GM12801 (cell line): ENCODE measurements around the gene MTNR1A.

Experiments used
- CTCF ChIP-seq: IDR thresholded peaks from one replicate; pipeline ENCODE4 v1.5.1; 2011; ENCODE audit warnings: control low read depth; ENCODE audit not compliant: insufficient read length; ENCODE audit errors: extremely low read depth

The MTNR1A gene

GRCh38 chr4:186584912-186585311 is 29.5 kb upstream of the MTNR1A start:
- no peak for TF ChIP-seq CTCF

GRCh38 chr4:186581421-186581820 is 26.1 kb upstream of the MTNR1A start:
- TF ChIP-seq CTCF, result no peak

GRCh38 chr4:186580669-186581068 is 25.3 kb upstream of the MTNR1A start:
- TF ChIP-seq CTCF, result no peak

DNA sequence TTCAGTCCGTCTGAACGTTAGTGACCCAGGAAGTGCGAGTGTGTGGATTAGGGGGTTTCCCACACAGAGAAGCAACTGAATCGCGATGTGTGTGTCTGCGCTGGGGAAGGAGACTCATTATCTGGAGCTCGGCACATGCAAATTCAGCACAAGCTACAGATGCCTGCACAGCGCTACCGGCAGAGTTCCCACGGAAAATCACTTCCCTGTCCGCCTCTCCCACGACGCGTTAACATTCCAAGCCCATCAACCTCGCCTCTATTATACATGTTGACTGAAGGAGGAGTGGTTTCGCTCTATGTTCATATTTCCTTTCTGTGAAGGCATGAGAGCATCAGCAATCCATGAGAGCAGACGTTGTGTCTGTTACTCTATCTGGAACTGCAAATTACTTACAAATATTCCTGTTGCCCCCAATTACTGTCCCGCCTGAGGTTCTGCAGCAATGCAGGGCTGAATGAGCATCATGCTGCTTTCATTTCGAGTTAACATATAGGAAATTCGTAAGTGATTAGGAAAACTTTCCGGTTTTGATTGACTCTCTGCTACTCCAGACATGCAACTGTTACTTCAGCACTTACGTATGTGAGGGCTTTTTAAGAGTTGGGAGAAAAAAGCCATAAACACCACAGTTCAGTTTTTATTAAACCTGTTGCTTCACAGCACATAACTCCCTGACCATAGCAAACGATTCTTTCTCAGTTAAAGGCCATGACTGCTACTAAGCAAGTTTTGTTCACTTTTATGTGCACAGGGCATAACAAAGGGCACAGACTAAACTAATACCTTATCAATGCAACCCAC is 15.0 kb upstream of the MTNR1A start:
- TF ChIP-seq CTCF, result no peak

DNA sequence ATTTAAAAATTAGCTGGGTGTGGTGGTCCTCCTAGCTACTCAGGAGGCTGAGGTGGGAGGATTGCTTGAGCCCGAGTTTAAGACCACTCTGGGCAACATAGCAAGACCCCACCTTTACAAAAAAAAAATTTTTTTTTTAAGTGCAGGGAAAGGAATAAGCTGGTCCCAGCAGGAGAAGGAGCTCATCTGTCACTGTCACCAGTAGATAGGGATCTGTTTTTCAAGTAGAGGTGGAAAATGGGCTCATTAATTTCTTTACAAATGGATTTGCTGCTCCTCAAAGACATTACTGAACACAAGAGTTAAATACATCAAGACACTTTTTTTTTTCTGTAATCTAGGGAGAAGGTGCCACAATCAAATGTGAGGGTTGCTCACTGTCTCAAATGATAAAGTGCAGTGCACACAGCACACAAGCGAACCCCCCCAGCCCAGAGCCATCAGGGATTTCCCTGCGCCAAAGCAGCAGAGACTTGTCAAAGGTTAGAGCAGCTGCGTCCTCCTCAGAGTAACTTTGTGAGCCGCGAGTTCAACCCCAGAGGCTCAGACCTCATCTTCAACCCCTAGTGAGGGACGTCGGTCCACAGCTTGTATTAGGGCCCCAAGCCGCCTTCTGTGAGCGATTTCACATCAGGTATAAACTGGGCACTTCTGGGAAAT is 14.3 kb upstream of the MTNR1A start:
- TF ChIP-seq CTCF, result no peak

DNA sequence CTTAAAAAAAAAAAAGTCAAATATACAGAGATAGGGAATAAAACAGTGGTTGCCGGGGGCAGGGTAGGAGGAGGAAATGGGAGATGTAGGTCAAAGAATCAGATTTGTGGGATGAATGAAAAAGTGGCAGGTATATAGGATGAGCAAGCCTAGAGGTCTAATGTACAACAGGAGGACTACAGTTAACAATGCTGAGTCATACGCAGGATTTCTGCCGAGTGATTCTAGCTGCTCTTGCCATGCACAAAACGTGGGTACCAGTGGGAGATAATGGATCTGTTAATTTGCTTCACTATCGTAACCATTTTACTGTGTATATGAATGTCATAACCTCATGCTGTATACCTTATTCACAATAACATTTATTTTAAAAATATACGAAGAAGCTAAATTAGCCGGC is 10.7 kb upstream of the MTNR1A start:
- no peak for TF ChIP-seq CTCF

DNA sequence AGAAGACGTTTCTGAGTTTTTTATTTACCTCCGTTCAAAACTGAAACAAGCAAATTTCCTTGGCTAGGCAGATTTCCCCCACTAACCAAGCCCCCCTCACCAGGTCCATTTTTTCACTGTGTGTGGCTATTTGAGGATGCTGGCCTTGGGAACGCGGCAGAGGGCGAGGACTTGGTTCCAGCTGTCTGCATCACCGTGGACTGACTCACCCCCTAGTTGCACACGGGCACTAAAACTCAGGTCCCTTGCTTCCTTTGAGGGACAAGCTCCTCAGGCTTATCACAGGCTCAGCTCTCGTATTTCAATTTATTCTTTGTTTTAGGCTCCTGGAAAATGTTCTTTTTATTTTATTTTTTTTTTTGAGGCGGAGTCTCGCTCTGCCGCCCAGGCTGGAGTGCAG is 8.4 kb upstream of the MTNR1A start:
- no peak for TF ChIP-seq CTCF
